ENCODE results near the gene TSPAN9. TPM values are rescaled to one million over a fixed set of nuclear protein-coding genes. Genes with fewer than 3 reads are reported as not detected.

Gene TSPAN9
- total RNA-seq, 1 experiment from 2014 or later, result 13.2 TPM

GRCh38 chr12:3288690-3289089, 211.5 kb downstream of the TSPAN9 start:
- BruUV-seq (replicated peaks), result no TSS peak
- DNase-seq (ENCODE audit: low read depth, low spot score) (no peak), ATAC-seq (no peak)
- POLR2A ChIA-PET, result no interaction called here
- Histone ChIP-seq H3K9me2 (ENCODE audit: insufficient read depth) (no peaks in the 10 kb centered on the region), H4K20me1 (ENCODE audit: insufficient read depth) (no peaks in the 10 kb centered on the region), H3K4me3 (replicated peaks in 1 of 2; ENCODE audit: low read depth in 1 of 2, low read length in 2 of 2) (no peak overlapping the region), H3K79me2 (ENCODE audit: insufficient read depth, low read length) (no peaks in the 10 kb centered on the region), H3K4me2 (ENCODE audit: low read length) (no peak overlapping the region), H2AFZ (ENCODE audit: low read depth, low read length, poor library complexity, severe bottlenecking) (no peak overlapping the region), H3K9ac (ENCODE audit: low read length) (no peak overlapping the region), H3K27ac (ENCODE audit: low read depth, low read length) (no peak overlapping the region), H3K9me3 (ENCODE audit: control insufficient read depth in 1 of 2, insufficient read depth in 1 of 2, low read depth in 1 of 2, low read length in 2 of 2) (no peaks in the 10 kb centered on the region), H3K36me3 (ENCODE audit: control insufficient read depth in 1 of 2, insufficient read depth in 2 of 2, low read length in 2 of 2) (no peaks in the 10 kb centered on the region), H3K4me1 (ENCODE audit: control insufficient read depth in 1 of 2, insufficient read depth in 2 of 2, low read length in 2 of 2) (no peaks in the 10 kb centered on the region), H3K27me3 (ENCODE audit: insufficient read depth, low read length) (no peaks in the 10 kb centered on the region)
- no peak for TF ChIP-seq RAD21 (IDR thresholded peaks at IDR 0.05; ENCODE audit: low read depth)
- no peak for TF ChIP-seq YY1 (IDR thresholded peaks at IDR 0.05; ENCODE audit: extremely low read depth, insufficient replicate concordance, low read depth, low read length)
- no peak for TF ChIP-seq ZNF274 (IDR thresholded peaks at IDR 0.05; ENCODE audit: low read depth, low read length)
- no peak for TF ChIP-seq SP1 (IDR thresholded peaks at IDR 0.05; ENCODE audit: low read depth)
- no peak for TF ChIP-seq ZFX (IDR thresholded peaks at IDR 0.05)
- TF ChIP-seq TCF7L2 (IDR thresholded peaks at IDR 0.05; ENCODE audit: borderline replicate concordance, extremely low read depth, insufficient read depth, insufficient read length), result no peak
- no peak for TF ChIP-seq REST (IDR thresholded peaks at IDR 0.05; ENCODE audit: low read depth)
- TF ChIP-seq EZH2 (IDR thresholded peaks at IDR 0.05), result no peak
- TF ChIP-seq ZBTB33 (IDR thresholded peaks at IDR 0.05; ENCODE audit: extremely low read depth, insufficient replicate concordance, low read length), result no peak
- no peak for TF ChIP-seq SRF (IDR thresholded peaks at IDR 0.05; ENCODE audit: low read depth)
- TF ChIP-seq CBX3 (IDR thresholded peaks at IDR 0.05; ENCODE audit: low read depth), result no peak
- no peak for TF ChIP-seq FOSL1 (IDR thresholded peaks at IDR 0.05; ENCODE audit: low read depth)
- CTCF ChIA-PET, result interaction anchor here (1.4 to 1.5 kb wide), 2 partner anchors 13 kb away, joined by 3 to 7 read pairs; no protein-coding TSS in a partner anchor
- RAD21 ChIA-PET (ENCODE audit: low non-redundant PET in 1 of 2, low total read pairs in 2 of 2, uncharacterized antibody in 2 of 2, unreplicated experiment in 2 of 2), result no interaction called here
- intact Hi-C loops (cut with micrococcal nuclease), result no loop called here

Measured in HCT116 (cell line).